ENCODE data around the gene DLST.

GRCh38 chr14:74852922-74853530, 28.7 kb upstream of the DLST start:
- TF ChIP-seq GATA2 (IDR thresholded peaks at IDR 0.05; ENCODE audit: low read depth, low read length) = no peak
- no peak for TF ChIP-seq GATA3 (IDR thresholded peaks at IDR 0.05; ENCODE audit: low read depth, low read length)

All from SH-SY5Y (cell line).